Stimulated activated CD4-positive, alpha-beta T cell treated with anti-CD3 and anti-CD28 coated beads, Interleukin-12 subunit alpha, Interleukin-12 subunit beta, amount 100 ng/mL, for 24 hours (primary cell): ENCODE measurements around the gene KRTAP10-2.
"Not testable (repeated sequence)": the region's sequence is repeated elsewhere in the genome, so short reads cannot be mapped to it uniquely, and the experiment has no call there.

Experiments
- DNase-seq, 2 experiments: peaks; one replicate each; pipeline ENCODE4 v3.0.0-alpha.2; 2020; ENCODE audit warnings: low read depth in 2 of 2

Gene KRTAP10-2

DNA sequence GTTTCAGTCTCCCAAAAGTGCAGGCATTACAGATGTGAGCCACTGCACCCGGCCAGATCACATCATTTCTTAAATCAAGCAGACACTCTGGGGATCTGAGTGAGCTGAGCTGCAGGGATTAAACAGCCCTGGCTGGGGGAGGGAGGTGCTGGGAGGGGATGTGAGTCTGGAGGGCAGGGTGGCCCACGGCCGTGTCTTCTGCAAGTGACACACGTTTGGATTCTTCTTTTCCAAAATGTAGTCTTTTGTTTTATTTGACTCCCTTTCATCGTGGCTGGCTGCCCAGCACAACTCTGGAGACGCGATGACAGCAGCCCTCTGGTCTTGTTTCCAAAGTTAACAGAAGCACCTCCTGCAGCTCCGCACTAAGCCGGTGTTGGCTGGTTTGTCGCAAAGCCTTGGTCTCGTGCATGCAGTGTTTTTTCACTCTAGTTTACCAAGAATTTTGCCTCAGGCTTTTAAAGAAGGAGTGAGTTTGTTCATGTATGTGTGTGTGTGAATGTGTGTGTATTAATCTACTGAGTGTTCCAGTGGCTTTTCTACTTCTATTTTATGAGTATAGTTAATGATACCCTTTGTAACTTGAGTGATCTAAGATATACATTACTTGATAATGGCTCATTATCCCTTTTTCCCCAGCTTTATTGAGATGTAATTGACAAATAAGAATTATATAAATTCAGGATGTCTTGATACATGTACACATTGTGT, 31.9 kb upstream of the KRTAP10-2 start:
- no peak for DNase-seq

DNA sequence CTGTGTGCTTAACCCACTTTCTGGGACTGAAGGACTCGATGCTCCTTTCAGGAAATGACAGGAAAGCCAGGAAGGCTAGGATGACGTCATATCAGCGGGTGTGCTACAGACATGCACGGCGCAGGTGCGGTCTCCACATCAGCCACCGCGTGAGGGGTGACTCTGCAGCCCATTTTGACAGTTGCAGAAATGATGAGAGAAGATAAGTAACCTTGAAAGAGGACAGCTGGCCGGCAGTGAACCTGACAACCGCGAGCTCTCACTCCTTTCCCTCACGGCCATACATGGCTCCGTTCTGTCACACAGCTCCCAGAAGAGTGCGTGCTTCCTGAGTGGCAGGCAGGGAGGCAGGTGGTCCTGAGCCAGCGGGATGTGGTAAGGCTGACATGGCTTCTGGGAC, 30.8 kb upstream of the KRTAP10-2 start:
- DNase-seq, result no peak

DNA sequence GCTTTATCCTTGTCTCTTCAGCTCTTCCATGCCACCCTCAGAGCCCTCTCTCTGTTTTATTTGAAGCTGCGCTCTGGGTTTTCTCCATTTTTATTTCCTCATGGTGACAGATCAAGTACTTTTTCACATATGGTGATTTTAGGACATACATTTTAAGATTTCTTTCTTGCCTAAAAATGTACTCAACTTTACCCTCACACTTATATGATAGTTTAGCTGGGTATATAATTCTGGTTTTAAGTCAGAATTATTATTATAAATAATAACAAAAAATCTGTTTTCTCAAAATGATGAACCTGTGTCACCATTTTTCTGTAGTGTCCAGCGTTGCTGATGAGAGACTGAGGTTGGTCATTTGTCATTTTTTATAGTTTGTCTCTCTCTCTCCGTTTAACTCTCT, 29.9 kb upstream of the KRTAP10-2 start:
- DNase-seq, result no peak

DNA sequence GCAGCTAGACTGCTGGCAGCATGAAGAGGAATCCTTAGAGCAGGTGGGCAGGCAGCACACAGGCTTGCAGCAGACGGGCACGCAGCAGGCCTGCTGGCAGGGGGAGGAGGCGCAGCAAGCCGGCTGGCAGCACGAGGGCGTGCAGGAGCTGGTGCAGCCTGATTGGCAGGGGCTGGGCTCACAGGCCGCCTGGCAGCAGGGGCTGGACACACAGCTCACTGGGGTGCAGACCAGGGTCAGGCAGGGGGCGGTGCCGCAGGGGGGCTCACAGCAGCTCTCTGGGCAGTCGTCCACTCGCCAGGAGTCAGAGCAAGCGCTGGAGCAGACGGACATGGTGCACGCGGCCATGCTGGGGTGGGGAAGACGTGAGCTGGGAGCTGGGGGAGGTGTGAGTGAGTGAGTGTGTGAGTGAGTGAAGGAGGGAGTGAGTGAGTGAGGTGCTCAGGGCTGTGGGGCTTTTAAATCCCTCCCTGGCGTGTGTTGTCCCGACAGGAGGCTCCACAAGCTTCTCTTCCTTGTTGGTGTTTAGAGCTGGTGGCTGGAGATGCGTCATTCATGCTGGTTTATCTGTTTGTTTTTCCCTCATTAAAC, 29.0 kb upstream of the KRTAP10-2 start, which contains the start of gene KRTAP10-5:
Gene KRTAP10-5 (minus strand): TSS at position 374 of the 591 bp plus-strand sequence. CDS start 26 bp downstream, at position 348.
- not testable (repeated sequence) for DNase-seq

DNA sequence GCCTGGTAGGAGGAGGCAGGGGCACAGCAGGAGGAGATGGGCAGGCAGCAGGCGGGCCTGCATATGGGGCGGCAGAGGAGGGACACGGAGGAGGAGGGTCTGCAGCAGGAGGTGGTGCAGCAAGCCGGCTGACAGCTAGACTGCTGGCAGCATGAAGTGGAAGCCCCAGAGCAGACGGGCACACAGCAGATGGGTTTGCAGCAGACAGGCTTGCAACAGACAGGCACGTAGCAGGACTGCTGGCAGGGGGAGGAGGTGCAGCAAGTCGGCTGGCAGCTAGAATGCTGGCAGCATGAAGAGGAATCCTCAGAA, 28.5 kb upstream of the KRTAP10-2 start:
- no peak for DNase-seq

DNA sequence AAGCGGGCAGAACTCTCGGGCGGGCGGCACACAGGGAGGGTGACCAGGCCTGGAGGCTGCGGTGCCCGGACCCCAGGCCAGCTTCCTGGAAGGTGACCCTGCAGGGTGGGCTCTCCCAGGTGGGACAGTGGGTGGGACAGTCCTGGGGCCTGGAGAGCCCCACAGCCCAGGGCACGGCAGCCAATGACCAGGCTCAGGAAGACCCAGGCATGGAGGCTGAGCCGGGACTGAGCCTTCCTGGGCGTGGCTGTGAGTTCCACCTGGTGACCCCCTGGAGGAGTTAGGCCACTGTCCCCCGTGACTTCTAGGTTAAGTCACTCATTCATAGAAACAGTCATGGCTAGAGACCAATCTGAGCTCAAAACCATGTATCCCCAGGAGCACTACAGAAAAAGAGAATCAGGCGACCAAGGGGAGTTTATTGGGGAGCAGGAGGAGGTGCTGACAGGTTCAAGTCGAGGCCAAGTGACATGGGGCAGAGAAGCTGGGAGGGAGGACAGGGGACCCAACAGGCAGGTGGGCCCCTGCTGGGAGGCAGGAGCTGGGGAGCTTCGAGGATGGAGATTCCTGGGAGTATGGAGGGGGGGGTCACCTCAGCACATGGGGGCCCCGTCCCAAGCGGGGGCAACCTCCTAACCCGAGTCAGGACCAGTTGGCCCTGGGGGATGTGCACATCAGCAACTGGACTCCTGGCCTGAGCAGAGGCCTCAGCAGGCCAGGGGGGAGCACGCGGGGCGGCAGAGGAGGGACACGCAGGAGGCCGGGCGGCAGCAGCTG, 27.9 kb upstream of the KRTAP10-2 start:
- DNase-seq, result no peak

DNA sequence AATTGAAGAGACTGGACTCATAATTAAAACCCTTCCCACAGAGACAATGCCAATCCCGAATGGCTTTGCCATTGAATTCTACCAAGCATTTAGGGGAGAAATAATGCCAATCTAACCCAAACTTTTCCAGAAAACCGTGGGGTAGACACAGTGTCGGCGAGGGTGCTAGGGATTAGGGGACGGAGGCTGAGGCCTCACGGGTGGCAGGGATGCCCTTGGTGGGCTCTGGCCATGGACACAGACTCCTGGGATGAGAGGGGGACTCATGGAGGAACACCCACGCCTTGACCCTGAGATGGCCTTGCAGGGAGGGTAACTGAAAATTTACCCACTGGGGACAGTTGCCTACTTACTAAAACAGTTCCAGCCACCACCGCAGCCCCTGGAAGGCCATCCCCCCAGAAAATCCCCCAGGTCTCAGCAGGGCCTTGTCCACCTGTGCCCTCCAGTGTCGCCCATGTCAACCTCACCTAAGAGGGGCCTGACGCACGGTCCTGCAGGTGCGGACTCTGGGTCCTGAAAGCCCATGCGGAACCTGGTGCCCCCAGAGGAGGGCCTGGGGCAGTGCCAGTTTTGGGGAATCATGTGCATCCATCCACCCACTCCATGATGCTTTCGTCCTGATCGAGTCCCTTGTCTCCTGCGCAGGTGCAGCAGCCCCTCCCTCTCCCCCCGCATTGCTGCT, 27.2 kb upstream of the KRTAP10-2 start:
- no peak for DNase-seq

DNA sequence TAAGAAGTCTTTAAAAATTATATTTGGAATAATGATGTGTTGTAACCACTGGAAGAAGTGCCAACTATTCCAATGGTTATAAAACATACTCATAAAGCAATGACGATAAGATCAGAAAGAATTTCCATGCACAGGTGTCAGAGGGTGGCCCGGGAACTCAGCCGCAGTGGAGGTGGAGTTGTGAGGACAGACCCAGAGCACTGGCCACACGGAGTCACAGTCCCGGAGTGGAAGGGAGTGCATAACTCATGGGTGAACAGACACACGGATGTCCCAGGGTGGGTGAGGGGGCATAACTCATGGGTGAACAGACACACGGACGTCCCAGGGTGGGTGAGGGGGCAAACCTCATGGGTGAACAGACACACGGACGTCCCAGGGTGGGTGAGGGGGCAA, 24.7 kb upstream of the KRTAP10-2 start:
- no peak for DNase-seq

DNA sequence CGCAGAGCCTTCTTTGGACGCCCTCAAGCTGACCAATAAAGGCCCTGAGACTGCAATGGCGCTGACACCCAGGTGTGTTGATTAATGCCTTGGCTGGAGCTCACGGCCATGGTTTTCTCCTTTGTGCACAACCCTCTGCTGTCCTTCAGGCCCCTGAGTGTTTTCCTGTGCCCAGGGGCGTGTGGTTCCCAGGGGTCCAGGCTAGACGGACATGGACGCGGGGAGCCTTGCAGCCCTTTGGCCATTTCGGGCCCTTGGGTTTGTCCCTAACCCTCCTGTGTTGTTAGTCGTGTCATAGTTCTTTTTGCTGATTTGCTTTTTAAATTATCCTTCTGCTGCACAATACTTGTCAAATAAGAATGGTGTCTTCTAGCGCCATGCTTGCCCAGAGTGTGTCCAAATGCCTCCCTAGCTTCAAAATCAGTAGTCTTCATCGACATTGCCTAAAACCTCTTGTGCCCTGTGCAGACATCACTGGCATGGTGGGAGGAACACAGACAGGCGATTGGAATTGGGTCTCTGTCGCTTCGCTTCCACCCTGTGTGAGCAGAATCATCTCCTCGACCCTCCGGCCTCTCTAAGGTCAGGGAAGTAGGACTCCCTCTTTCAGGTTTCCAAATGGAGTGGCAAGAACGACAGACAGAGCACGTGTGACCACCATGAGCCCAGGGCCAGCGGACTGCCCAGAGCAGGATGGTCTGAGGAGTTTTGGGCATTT, 24.2 kb upstream of the KRTAP10-2 start:
- no peak for DNase-seq

DNA sequence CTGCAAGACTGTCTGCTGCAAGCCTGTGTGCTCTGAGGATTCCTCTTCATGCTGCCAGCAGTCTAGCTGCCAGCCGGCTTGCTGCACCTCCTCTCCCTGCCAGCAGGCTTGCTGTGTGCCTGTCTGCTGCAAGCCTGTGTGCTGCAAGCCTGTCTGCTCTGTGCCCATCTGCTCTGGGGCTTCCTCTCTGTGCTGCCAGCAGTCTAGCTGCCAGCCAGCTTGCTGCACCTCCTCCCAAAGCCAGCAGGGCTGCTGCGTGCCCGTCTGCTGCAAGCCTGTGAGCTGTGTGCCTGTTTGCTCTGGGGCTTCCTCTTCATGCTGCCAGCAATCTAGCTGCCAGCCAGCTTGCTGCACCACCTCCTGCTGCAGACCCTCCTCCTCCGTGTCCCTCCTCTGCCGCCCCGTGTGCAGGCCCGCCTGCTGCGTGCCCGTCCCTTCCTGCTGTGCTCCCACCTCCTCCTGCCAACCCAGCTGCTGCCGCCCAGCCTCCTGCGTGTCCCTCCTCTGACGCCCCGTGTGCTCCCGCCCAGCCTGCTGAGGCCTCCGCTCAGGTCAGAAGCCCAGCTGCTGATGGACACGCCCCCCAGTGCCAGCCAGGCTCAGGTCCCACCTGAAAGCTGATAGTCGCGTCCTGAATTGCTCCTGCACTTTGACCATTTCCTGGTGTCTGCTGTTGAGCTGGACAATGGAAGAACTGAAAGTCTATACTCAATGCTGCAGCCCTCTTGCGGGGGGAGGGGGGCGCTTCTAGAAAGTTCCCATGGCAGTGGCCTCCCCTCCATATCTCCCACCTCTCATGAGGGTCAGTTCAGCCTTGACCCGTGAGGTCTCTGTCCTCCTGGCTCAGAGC, 23.4 kb upstream of the KRTAP10-2 start:
- no peak for DNase-seq

DNA sequence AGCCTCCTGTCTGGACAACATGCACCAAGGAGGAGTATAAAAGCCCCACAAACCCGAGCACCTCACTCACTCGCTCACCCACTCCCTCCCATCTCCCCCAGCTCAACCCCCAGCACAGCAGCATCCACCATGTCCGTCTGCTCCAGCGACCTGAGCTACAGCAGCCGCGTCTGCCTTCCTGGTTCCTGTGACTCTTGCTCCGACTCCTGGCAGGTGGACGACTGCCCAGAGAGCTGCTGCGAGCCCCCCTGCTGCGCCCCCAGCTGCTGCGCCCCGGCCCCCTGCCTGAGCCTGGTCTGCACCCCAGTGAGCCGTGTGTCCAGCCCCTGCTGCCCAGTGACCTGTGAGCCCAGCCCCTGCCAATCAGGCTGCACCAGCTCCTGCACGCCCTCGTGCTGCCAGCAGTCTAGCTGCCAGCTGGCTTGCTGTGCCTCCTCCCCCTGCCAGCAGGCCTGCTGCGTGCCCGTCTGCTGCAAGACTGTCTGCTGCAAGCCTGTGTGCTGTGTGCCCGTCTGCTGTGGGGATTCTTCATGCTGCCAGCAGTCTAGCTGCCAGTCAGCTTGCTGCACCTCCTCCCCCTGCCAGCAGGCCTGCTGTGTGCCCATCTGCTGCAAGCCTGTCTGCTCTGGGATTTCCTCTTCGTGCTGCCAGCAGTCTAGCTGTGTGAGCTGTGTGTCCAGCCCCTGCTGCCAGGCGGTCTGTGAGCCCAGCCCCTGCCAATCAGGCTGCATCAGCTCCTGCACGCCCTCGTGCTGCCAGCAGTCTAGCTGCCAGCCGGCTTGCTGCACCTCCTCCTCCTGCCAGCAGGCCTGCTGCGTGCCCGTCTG, 22.5 kb upstream of the KRTAP10-2 start, which contains the start of gene KRTAP10-4:
Gene KRTAP10-4 (plus strand): TSS at position 100 of the 827 bp plus-strand sequence. CDS start 30 bp downstream, at position 130.
- DNase-seq, result not testable (repeated sequence)

DNA sequence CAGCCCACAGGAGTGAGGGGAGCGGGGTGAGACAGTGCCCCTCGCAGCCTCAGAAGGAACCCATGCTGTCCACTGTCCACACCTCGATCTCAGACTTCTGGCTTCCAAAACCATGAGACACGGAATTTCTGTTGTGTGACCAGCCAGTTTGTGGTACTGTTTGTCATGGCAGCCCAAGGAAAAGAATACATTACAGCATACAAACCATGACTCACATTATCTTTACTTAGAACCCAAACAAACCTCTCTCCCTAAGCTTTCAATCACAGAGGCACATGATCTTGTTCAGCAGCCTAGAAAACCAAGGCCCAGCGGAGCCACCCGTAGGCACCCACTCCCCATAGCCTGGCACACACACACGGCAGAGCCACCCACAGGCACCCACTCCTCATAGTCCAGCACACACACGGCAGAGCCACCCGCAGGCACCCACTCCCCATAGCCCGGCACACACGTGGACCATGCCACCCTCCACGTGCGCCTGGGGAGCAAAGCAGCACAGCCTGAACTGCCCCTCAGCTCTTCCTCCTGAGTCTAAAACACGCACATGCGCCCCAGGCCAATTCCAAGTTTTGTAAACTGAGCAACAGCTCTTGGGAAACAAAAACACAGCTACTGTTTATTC, 21.8 kb upstream of the KRTAP10-2 start:
- DNase-seq, result no peak

DNA sequence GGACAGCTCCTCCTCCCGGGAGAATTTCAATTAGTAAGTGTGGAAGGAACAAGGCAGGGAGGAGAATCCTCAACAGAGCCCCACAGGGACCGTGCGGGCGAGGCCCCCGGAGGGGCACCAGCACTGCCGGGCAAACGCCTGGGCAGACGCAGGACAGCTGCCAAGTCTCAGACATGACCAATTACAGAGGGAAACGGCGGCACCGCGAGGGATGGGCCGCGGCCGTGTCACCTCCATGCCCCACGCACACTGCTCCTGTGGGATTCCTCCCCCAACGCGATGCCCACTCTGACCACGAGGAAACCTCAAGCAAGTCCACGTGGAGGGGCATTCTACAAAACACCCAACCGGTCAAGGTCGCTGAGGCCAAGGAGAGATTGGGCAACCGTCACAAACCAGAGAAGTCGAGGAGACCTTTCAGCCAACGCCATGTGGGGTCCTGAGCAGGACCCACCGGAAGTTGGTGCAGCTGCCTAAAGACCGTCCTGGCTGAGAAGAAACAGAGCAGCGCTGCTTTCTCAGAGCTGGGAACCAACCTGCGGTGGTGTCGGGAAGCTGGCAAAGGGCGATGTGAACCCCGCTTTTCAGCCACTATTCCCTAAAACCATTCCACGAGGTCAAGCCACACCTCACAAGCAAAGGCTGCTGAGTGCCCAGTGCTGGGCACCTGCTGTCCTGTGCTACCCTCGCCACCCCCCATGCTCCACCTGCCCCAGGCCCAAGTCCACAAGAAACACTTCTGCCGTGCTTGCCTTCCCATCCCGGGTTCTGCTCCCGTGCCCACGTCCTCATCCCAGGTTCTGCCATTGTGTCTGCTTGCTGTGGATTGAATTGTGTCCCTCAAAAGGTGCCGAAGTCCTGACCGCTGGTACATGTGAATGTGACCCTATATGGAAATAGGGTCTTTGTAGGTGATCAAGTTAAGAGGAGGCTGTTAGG, 20.8 kb upstream of the KRTAP10-2 start:
- DNase-seq, result no peak

DNA sequence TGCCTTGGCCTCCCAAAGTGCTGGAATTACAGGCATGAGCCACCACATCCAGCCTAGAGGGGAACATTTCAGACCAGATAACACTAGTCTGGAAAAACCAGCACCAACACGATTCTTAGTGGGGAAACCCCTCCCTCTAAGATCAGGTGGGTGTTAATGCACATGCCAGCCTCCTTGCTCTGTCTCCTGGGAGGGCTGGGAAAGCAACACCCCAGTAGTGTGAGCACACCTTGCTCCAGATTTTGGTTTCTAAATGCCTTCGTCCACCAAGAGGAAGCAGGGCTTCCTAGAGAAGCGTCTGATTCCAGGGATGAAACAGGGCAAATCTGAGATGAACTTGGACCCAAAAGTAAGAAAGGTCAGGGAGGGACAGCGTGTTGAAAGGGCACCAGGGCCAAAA, 20.0 kb upstream of the KRTAP10-2 start:
- no peak for DNase-seq

DNA sequence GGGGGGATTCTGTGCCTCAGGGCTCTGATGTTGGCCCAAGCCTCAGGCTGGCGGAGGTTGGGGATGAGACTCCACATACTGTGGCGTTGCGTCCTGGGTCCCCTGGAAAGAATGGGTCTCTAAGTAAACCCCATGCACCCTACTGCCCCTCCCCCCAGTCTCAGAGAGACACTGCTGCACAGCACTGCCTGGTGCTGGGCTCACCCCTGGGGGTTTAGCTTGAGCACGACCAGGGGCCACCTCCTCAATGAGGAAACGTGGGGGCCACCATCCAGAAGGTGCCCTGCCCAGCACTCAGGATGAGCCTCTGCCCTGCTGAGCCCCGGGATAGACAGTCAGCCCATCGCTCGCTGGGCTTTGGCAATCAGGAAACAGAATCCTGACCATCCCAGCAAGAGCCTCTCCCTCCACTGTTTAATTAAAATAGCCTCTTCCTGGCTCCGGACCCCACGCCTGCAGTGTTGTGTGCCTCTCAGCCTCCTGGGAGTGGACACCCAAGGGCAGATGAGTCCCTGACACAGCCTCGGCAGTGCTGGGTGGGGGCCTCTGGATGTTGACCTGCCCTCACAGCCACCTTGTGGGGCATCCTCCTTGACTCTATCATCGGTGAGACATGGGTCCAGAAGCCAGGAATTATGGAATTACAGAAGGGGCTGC, 18.7 kb upstream of the KRTAP10-2 start:
- no peak for DNase-seq

DNA sequence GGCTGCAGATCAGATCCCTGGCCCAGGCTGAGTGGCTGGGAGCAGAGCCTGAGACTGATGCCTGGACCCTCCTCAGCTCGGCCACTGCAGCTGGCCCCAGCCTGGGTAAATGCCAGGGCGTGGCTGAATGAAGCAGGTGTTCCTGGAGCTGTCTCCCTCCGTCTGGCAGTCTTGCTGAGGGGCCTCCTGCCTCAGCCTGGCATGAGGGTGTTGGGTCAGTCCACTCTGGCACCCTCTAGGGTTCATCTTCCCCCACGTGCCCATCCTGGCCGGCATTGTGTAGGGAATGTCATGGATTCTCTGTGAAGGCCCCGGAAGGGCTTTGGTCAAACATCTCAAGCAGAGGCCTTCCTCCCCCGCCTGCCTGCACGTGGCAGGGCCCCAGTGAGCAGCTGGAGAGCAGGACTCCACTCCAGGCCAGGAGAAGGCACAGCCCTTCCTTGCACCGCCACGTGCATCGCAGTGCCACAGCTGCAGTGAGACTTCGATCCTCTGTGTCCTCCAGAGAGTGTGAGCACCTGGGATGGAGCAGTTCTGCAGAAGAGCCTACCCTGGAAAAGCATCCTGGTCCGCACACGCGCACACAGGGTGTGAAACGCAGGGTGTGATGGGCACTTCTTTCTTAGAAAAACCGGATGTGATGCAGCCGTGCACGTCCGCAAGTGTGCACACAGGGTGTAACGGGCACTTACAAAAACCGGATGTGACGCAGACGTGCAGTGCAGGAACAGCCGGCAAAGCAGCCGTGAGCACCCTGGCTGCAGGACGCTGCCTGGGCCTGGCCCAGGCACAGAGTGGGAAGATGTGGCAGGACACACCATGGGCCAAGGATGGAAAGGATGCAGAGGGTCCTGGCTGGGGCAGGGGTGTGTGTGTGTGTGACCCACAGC, 17.6 kb upstream of the KRTAP10-2 start:
- DNase-seq, result no peak

DNA sequence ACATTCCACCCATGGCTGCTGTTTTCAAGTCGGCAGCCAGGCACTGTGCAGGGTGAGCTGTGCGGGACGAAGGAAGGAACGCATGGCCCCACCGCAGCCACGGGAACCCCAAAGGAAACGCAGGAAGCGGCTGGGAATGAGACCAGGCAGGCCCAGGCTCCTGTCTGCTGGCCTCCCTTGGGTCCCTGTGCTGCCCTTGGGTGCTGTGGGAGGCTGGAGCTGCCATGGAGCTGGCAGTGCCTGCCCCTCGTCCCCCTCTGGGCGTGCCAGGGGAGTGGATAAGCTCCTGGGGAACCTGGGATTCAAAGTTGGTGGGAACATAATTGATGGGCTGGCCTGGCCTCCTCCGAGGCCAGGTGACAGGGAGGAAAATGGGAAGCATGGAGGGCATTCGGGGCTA, 17.0 kb upstream of the KRTAP10-2 start:
- DNase-seq, result no peak
